Uterus (tissue), 2 donors: Measurements from ENCODE around the gene XIRP2.

ENCODE experiments used
- POLR2A ChIP-seq, 2 donors: fragments of 450-650 bp; IDR thresholded peaks; one replicate each; pipeline ENCODE4 v1.6.1; 2016; ENCODE audit warnings: antibody characterized with exemption in 2 of 2, mild to moderate bottlenecking in 1 of 2, moderate library complexity in 1 of 2
- TF ChIP-seq, protein P1 (sequence below), 4 experiments: fragments of 200-600 bp in 2 of 4; fragments of 450-650 bp in 2 of 4; sonication (generic) in 2 of 4; IDR thresholded peaks; one replicate each; pipeline ENCODE4 v1.5.1; 2016 to 2019; ENCODE audit warnings: antibody characterized with exemption in 4 of 4, mild to moderate bottlenecking in 2 of 4, moderate library complexity in 1 of 4

DNA sequence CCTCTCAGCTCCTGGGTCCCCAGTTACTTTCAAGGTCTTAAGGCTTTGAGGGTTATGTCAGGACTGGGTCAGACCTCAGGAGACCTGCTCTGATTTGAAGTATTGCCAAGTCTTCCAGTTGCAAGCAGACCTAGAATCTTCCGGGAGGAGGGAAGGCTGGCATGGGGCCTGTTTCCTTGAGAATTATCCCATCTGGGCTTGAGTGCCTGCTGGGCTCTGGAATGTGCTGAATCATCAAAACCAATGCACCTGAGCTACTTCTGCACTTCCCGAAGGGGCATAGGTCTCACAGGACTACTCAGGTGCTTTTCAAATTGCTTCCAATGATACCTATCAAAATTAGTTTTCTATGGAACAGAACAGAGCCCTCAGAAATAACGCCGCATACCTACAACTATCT, 327.3 kb downstream of the XIRP2 start:
- TF ChIP-seq, protein P1, sequence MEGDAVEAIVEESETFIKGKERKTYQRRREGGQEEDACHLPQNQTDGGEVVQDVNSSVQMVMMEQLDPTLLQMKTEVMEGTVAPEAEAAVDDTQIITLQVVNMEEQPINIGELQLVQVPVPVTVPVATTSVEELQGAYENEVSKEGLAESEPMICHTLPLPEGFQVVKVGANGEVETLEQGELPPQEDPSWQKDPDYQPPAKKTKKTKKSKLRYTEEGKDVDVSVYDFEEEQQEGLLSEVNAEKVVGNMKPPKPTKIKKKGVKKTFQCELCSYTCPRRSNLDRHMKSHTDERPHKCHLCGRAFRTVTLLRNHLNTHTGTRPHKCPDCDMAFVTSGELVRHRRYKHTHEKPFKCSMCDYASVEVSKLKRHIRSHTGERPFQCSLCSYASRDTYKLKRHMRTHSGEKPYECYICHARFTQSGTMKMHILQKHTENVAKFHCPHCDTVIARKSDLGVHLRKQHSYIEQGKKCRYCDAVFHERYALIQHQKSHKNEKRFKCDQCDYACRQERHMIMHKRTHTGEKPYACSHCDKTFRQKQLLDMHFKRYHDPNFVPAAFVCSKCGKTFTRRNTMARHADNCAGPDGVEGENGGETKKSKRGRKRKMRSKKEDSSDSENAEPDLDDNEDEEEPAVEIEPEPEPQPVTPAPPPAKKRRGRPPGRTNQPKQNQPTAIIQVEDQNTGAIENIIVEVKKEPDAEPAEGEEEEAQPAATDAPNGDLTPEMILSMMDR (IDR thresholded peaks at IDR 0.05) = no peak
- TF ChIP-seq POLR2A (IDR thresholded peaks at IDR 0.05) = no peak
